HepG2 (cell line): Measurements from ENCODE around the gene ATG2A. TPM values are rescaled to one million over a fixed set of nuclear protein-coding genes. Genes with fewer than 3 reads are reported as not detected.

Source experiments
- AGO1 ChIP-seq: fragments of 200-400 bp; formaldehyde crosslinking; IDR thresholded peaks from 2 replicates; pipeline ENCODE4 v1.6.1; 2017; ENCODE audit warnings: mild to moderate bottlenecking, low read depth, low read length, moderate library complexity; ENCODE audit not compliant: poor library complexity, severe bottlenecking
- ATRX ChIP-seq: sonication (generic); formaldehyde crosslinking; IDR thresholded peaks from 2 replicates; pipeline ENCODE4 v1.4.0; 2020; ENCODE audit warnings: missing genetic modification reagents, borderline replicate concordance
- CREM ChIP-seq, 2 experiments: sonication (generic) in 1 of 2; formaldehyde crosslinking in 1 of 2; IDR thresholded peaks; 2 replicates each; pipeline versions ENCODE4 v1.4.0 to v1.6.1; 2016 to 2020; ENCODE audit warnings: antibody characterized with exemption in 1 of 2, mild to moderate bottlenecking in 1 of 2, missing genetic modification reagents in 1 of 2
- NCOA1 ChIP-seq: sonication (generic); formaldehyde crosslinking; IDR thresholded peaks from 2 replicates; pipeline ENCODE4 v1.9.0; 2021; ENCODE audit warnings: missing genetic modification reagents
- NFE2 ChIP-seq: sonication (generic); formaldehyde crosslinking; IDR thresholded peaks from 2 replicates; pipeline ENCODE4 v1.4.0; 2020; ENCODE audit warnings: missing genetic modification reagents
- PAX8 ChIP-seq: sonication (generic); formaldehyde crosslinking; IDR thresholded peaks from 2 replicates; pipeline ENCODE4 v1.8.0; 2022; ENCODE audit warnings: mild to moderate bottlenecking, missing genetic modification reagents, borderline replicate concordance
- POGZ ChIP-seq: sonication (generic); formaldehyde crosslinking; IDR thresholded peaks from 2 replicates; pipeline ENCODE4 v1.4.0; 2020; ENCODE audit warnings: mild to moderate bottlenecking, missing genetic modification reagents
- SYNCRIP ChIP-seq: fragments of 200-400 bp; formaldehyde crosslinking; IDR thresholded peaks from 2 replicates; pipeline ENCODE4 v1.6.1; 2018; ENCODE audit warnings: mild to moderate bottlenecking, low read depth, low read length; ENCODE audit not compliant: insufficient read depth
- TOPORS ChIP-seq: sonication (generic); formaldehyde crosslinking; IDR thresholded peaks from 2 replicates; pipeline ENCODE4 v1.8.0; 2023; ENCODE audit warnings: mild to moderate bottlenecking, missing genetic modification reagents
- ZFX ChIP-seq: sonication (generic); formaldehyde crosslinking; IDR thresholded peaks from 2 replicates; pipeline ENCODE4 v1.4.0; 2020; ENCODE audit warnings: mild to moderate bottlenecking, low read depth, missing genetic modification reagents, moderate library complexity
- ZMAT3 ChIP-seq: sonication (generic); formaldehyde crosslinking; conservative IDR thresholded peaks from 2 replicates; pipeline ENCODE4 v1.7.0; 2021; ENCODE audit warnings: missing genetic modification reagents
- ZNF343 ChIP-seq: sonication (generic); formaldehyde crosslinking; IDR thresholded peaks from 2 replicates; pipeline ENCODE4 v1.4.0; 2020; ENCODE audit warnings: mild to moderate bottlenecking, missing genetic modification reagents
- ZNF383 ChIP-seq: sonication (generic); formaldehyde crosslinking; IDR thresholded peaks from 2 replicates; pipeline ENCODE4 v1.4.0; 2020; ENCODE audit warnings: missing genetic modification reagents, mild to moderate bottlenecking, borderline replicate concordance
- ZNF772 ChIP-seq: sonication (generic); formaldehyde crosslinking; IDR thresholded peaks from 2 replicates; pipeline ENCODE4 v1.5.0; 2020; ENCODE audit warnings: mild to moderate bottlenecking, missing genetic modification reagents
- polyA plus RNA-seq, 8 experiments: library from polyadenylated mRNA; depleted of rRNA in 3 of 8; stranded (reverse) in 7 of 8; unstranded in 1 of 8; fragments of >200 nt; fragmentation: Illumina TruSeq in 4 of 8; extraction: Trizol in 4 of 8; gene quantifications; 2 replicates each; pipeline versions ENCODE4 v1.2.1 to v1.2.3, GENCODE V29; 2011 to 2016; ENCODE audit warnings: low read depth in 4 of 8, missing spikeins in 1 of 8, mixed read lengths in 1 of 8; ENCODE audit not compliant: insufficient read depth in 1 of 8
- total RNA-seq, 5 experiments: library from RNA; depleted of rRNA; stranded (reverse); fragments of >200 nt; fragmentation: Illumina TruSeq; extraction: Trizol; gene quantifications; 2 replicates each; pipeline ENCODE4 v1.2.3, GENCODE V29; 2016; ENCODE audit warnings: low read depth in 1 of 5
- TF ChIP-seq, protein P1 (sequence below): sonication (generic); formaldehyde crosslinking; IDR thresholded peaks from 2 replicates; pipeline ENCODE4 v1.4.0; 2020; ENCODE audit warnings: missing genetic modification reagents
- TF ChIP-seq, protein P2 (sequence below): sonication (generic); formaldehyde crosslinking; IDR thresholded peaks from 2 replicates; pipeline ENCODE4 v1.5.0; 2020; ENCODE audit warnings: missing genetic modification reagents
- TF ChIP-seq, protein P3 (sequence below): sonication (generic); formaldehyde crosslinking; IDR thresholded peaks from 2 replicates; pipeline ENCODE4 v1.9.0; 2021; ENCODE audit warnings: missing genetic modification reagents, borderline replicate concordance
- TF ChIP-seq, protein P4 (sequence below): sonication (generic); formaldehyde crosslinking; IDR thresholded peaks from 2 replicates; pipeline ENCODE4 v1.4.0; 2020; ENCODE audit warnings: mild to moderate bottlenecking, low read depth, missing genetic modification reagents
- TF ChIP-seq, protein P5 (sequence below): sonication (generic); formaldehyde crosslinking; IDR thresholded peaks from 2 replicates; pipeline ENCODE4 v1.4.0; 2020; ENCODE audit warnings: missing genetic modification reagents

ATG2A gene
- total and polyA plus RNA-seq, 2 of the 13 experiments (the other 11 are each of a cell fraction or from before 2014, with no cell fraction given), result 6.7 to 8.0 TPM

DNA sequence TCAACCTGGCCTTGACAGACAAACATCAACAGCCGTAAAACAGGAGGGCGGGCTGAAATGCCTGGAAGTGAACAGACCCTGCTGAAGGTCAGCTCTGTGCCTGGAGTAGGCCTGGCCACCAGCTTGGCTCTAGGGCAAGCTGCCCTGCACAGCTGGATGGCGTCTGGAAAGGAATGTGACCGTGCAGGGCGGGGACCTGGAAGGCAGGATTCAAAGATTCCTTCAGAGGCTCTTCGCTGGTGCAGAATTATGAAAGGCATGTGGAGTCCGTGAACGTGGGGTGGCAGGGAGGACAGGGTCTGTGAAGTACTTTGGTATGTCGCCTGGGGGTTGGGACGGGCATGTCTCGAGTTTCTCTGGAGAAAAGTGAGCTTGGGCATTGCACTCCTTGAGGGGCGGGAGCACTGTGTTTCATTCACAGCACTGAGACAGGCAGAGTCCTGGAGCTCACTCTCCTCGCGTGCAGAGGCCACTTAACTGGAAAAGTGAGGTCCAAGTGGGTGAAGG, 40.1 kb downstream of the ATG2A start (continued):
- TF ChIP-seq, protein P1, sequence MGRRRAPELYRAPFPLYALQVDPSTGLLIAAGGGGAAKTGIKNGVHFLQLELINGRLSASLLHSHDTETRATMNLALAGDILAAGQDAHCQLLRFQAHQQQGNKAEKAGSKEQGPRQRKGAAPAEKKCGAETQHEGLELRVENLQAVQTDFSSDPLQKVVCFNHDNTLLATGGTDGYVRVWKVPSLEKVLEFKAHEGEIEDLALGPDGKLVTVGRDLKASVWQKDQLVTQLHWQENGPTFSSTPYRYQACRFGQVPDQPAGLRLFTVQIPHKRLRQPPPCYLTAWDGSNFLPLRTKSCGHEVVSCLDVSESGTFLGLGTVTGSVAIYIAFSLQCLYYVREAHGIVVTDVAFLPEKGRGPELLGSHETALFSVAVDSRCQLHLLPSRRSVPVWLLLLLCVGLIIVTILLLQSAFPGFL (CRISPR knock-in tag), result no peak
- TF ChIP-seq, protein P2, sequence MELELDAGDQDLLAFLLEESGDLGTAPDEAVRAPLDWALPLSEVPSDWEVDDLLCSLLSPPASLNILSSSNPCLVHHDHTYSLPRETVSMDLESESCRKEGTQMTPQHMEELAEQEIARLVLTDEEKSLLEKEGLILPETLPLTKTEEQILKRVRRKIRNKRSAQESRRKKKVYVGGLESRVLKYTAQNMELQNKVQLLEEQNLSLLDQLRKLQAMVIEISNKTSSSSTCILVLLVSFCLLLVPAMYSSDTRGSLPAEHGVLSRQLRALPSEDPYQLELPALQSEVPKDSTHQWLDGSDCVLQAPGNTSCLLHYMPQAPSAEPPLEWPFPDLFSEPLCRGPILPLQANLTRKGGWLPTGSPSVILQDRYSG (CRISPR knock-in tag), result no peak
- TF ChIP-seq ZNF343 (CRISPR knock-in tag) (peak; percentile 35; the same call in 1 of the 2 replicates), SYNCRIP (no peak), ZFX (CRISPR knock-in tag) (peak; percentile 71), AGO1 (no peak), PAX8 (CRISPR knock-in tag) (no peak), ZNF772 (no peak), NCOA1 (CRISPR knock-in tag) (no peak), TOPORS (CRISPR knock-in tag) (no peak), ZNF383 (no peak), NFE2 (no peak), ZMAT3 (CRISPR knock-in tag) (no peak), ATRX (CRISPR knock-in tag) (no peak), CREM (IDR thresholded peaks at IDR 0.05) (no peak), CREM (CRISPR knock-in tag; IDR thresholded peaks at IDR 0.05) (no peak), POGZ (CRISPR knock-in tag) (no peak)
- TF ChIP-seq, protein P3, sequence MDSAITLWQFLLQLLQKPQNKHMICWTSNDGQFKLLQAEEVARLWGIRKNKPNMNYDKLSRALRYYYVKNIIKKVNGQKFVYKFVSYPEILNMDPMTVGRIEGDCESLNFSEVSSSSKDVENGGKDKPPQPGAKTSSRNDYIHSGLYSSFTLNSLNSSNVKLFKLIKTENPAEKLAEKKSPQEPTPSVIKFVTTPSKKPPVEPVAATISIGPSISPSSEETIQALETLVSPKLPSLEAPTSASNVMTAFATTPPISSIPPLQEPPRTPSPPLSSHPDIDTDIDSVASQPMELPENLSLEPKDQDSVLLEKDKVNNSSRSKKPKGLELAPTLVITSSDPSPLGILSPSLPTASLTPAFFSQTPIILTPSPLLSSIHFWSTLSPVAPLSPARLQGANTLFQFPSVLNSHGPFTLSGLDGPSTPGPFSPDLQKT (CRISPR knock-in tag), result no peak
- TF ChIP-seq, protein P4, sequence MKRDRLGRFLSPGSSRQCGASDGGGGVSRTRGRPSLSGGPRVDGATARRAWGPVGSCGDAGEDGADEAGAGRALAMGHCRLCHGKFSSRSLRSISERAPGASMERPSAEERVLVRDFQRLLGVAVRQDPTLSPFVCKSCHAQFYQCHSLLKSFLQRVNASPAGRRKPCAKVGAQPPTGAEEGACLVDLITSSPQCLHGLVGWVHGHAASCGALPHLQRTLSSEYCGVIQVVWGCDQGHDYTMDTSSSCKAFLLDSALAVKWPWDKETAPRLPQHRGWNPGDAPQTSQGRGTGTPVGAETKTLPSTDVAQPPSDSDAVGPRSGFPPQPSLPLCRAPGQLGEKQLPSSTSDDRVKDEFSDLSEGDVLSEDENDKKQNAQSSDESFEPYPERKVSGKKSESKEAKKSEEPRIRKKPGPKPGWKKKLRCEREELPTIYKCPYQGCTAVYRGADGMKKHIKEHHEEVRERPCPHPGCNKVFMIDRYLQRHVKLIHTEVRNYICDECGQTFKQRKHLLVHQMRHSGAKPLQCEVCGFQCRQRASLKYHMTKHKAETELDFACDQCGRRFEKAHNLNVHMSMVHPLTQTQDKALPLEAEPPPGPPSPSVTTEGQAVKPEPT (CRISPR knock-in tag), result no peak
- TF ChIP-seq, protein P5, sequence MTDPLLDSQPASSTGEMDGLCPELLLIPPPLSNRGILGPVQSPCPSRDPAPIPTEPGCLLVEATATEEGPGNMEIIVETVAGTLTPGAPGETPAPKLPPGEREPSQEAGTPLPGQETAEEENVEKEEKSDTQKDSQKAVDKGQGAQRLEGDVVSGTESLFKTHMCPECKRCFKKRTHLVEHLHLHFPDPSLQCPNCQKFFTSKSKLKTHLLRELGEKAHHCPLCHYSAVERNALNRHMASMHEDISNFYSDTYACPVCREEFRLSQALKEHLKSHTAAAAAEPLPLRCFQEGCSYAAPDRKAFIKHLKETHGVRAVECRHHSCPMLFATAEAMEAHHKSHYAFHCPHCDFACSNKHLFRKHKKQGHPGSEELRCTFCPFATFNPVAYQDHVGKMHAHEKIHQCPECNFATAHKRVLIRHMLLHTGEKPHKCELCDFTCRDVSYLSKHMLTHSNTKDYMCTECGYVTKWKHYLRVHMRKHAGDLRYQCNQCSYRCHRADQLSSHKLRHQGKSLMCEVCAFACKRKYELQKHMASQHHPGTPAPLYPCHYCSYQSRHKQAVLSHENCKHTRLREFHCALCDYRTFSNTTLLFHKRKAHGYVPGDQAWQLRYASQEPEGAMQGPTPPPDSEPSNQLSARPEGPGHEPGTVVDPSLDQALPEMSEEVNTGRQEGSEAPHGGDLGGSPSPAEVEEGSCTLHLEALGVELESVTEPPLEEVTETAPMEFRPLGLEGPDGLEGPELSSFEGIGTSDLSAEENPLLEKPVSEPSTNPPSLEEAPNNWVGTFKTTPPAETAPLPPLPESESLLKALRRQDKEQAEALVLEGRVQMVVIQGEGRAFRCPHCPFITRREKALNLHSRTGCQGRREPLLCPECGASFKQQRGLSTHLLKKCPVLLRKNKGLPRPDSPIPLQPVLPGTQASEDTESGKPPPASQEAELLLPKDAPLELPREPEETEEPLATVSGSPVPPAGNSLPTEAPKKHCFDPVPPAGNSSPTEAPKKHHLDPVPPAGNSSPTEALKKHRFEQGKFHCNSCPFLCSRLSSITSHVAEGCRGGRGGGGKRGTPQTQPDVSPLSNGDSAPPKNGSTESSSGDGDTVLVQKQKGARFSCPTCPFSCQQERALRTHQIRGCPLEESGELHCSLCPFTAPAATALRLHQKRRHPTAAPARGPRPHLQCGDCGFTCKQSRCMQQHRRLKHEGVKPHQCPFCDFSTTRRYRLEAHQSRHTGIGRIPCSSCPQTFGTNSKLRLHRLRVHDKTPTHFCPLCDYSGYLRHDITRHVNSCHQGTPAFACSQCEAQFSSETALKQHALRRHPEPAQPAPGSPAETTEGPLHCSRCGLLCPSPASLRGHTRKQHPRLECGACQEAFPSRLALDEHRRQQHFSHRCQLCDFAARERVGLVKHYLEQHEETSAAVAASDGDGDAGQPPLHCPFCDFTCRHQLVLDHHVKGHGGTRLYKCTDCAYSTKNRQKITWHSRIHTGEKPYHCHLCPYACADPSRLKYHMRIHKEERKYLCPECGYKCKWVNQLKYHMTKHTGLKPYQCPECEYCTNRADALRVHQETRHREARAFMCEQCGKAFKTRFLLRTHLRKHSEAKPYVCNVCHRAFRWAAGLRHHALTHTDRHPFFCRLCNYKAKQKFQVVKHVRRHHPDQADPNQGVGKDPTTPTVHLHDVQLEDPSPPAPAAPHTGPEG, result no peak; the same call in 1 of the 2 replicates
